Stimulated activated CD8-positive, alpha-beta memory T cell treated with anti-CD3 and anti-CD28 coated beads, Interleukin-7, amount 100 ng/mL, for 24 hours (primary cell): Measurements from ENCODE around the gene RASGRF1.
"Not testable (repeated sequence)": the region's sequence is repeated elsewhere in the genome, so short reads cannot be mapped to it uniquely, and the experiment has no call there.

ENCODE experiments used
- DNase-seq: peaks from one replicate; pipeline ENCODE4 v3.0.0-alpha.2; 2020; ENCODE audit warnings: low read depth

RASGRF1 gene

GRCh38 chr15:79003301-79003700, 87.3 kb downstream of the RASGRF1 start:
- no peak for DNase-seq

- DNase-seq, result no peak
These were observed 88.0 kb downstream of the RASGRF1 start for GRCh38 chr15:79002581-79002980.

- no peak for DNase-seq
These were observed 90.9 kb downstream of the RASGRF1 start for GRCh38 chr15:78999636-79000035.

GRCh38 chr15:78998526-78998925, 92.1 kb downstream of the RASGRF1 start:
- no peak for DNase-seq

- no peak for DNase-seq
These were observed 92.5 kb downstream of the RASGRF1 start for GRCh38 chr15:78997981-78998499.

- DNase-seq, result no peak
These were observed 93.7 kb downstream of the RASGRF1 start for GRCh38 chr15:78996894-78997275.

GRCh38 chr15:78995921-78996893, 94.4 kb downstream of the RASGRF1 start:
- no peak for DNase-seq

GRCh38 chr15:78995161-78995560, 95.4 kb downstream of the RASGRF1 start:
- not testable (repeated sequence) for DNase-seq

GRCh38 chr15:78993931-78994530, 96.5 kb downstream of the RASGRF1 start:
- DNase-seq, result no peak

- no peak for DNase-seq
These were observed 97.2 kb downstream of the RASGRF1 start for GRCh38 chr15:78993257-78993930.

- no peak for DNase-seq
These were observed 97.9 kb downstream of the RASGRF1 start for GRCh38 chr15:78992416-78993256.

GRCh38 chr15:78991879-78992278, 98.7 kb downstream of the RASGRF1 start:
- DNase-seq, result no peak

GRCh38 chr15:78991476-78991875, 99.1 kb downstream of the RASGRF1 start:
- DNase-seq, result no peak

- no peak for DNase-seq
These were observed 100.3 kb downstream of the RASGRF1 start for GRCh38 chr15:78990278-78990677.

GRCh38 chr15:78989701-78990240, 100.8 kb downstream of the RASGRF1 start:
- no peak for DNase-seq

- DNase-seq, result no peak
These were observed 102.1 kb downstream of the RASGRF1 start for GRCh38 chr15:78988361-78988911.

- no peak for DNase-seq
These were observed 102.8 kb downstream of the RASGRF1 start for GRCh38 chr15:78987556-78988360.

GRCh38 chr15:78985859-78986475, 104.6 kb downstream of the RASGRF1 start:
- DNase-seq, result no peak

GRCh38 chr15:78984041-78984440, 106.5 kb downstream of the RASGRF1 start:
- DNase-seq, result no peak
